Measurements from ENCODE around the gene ST8SIA5. TPM values are rescaled to one million over a fixed set of nuclear protein-coding genes. Genes with fewer than 3 reads are reported as not detected.

ST8SIA5 gene
- total and polyA plus RNA-seq, 2 donors (not counting 3 experiments of a cell fraction or from before 2014, with no cell fraction given): 0.25 to 0.62 TPM

- Histone ChIP-seq H3K9ac (replicated peaks; ENCODE audit: extremely low read depth, insufficient read depth, low read length) (no peak overlapping the region), H3K9me3 (replicated peaks; ENCODE audit: control insufficient read depth, insufficient read depth, low read length) (no peaks in the 10 kb centered on the region), H3K79me2 (ENCODE audit: control insufficient read depth, insufficient read depth, low read length) (no peaks in the 10 kb centered on the region), H3K27me3 (ENCODE audit: control insufficient read depth in 2 of 2, insufficient read depth in 2 of 2, low read length in 2 of 2) (no peaks in the 10 kb centered on the region), H3K4me3 (replicated peaks in 1 of 3; ENCODE audit: insufficient read depth in 1 of 3, low read depth in 1 of 3, low read length in 3 of 3) (no peak overlapping the region), H3K36me3 (ENCODE audit: control insufficient read depth in 2 of 2, extremely low read depth in 1 of 2, insufficient read depth in 2 of 2, low read length in 2 of 2) (no peaks in the 10 kb centered on the region), H2AFZ (ENCODE audit: low read depth, low read length) (no peak overlapping the region), H3K9me1 (replicated peaks; ENCODE audit: control insufficient read depth, extremely low read depth, insufficient read depth, low read length) (no peaks in the 10 kb centered on the region), H3K27ac (ENCODE audit: insufficient read depth, low read depth, low read length) (no peak overlapping the region), H3K4me2 (ENCODE audit: insufficient read depth, low read length) (no peak overlapping the region), H4K20me1 (replicated peaks; ENCODE audit: control insufficient read depth, extremely low read depth, insufficient read depth, low read length) (no peaks in the 10 kb centered on the region), H3K4me1 (ENCODE audit: control insufficient read depth, extremely low read depth, insufficient read depth, low read length) (no peaks in the 10 kb centered on the region)
- intact Hi-C loops (cut with micrococcal nuclease): no loop called here
- no peak for FAIRE-seq
- TF ChIP-seq POLR2AphosphoS5 (IDR thresholded peaks at IDR 0.05; ENCODE audit: insufficient read depth, low read depth, low read length) (no peak), MYC (IDR thresholded peaks at IDR 0.05; ENCODE audit: low read depth, low read length) (no peak), JUN (IDR thresholded peaks at IDR 0.05; ENCODE audit: borderline replicate concordance, insufficient read depth, insufficient read length, low read depth) (no peak), FOS (IDR thresholded peaks at IDR 0.05; ENCODE audit: borderline replicate concordance, insufficient read depth, low read length) (no peak), MAX (IDR thresholded peaks at IDR 0.05; ENCODE audit: insufficient read depth, insufficient read length) (no peak), GATA2 (IDR thresholded peaks at IDR 0.05; ENCODE audit: insufficient read depth, insufficient read length, low read depth, low read length) (no peak), CTCF (IDR thresholded peaks at IDR 0.05; ENCODE audit: extremely low read depth in 1 of 2, insufficient read depth in 1 of 2, low read depth in 1 of 2, low read length in 2 of 2) (no peak), POLR2A (IDR thresholded peaks at IDR 0.05; ENCODE audit: low read depth, low read length) (no peak), EZH2 (IDR thresholded peaks at IDR 0.05; ENCODE audit: borderline replicate concordance, low read depth, low read length, severe bottlenecking) (no peak)
- ChIA-PET CTCF (no interaction called here), POLR2A (no interaction called here)
- no TSS peak for BruUV-seq (replicated peaks)
- no peak for DNase-seq (ENCODE audit: low read depth, low spot score)
- dilution Hi-C loops (cut with MboI; ENCODE audit: extremely low pct_ligation_motif_present, low sequenced_read_pairs): no loop called here
These were observed 60.2 kb downstream of the ST8SIA5 start for GRCh38 chr18:46696702-46697101.

Measured in endothelial cell of umbilical vein (primary cell).